ENCODE results near the gene RSPH6A.

RSPH6A gene

GRCh38 chr19:45809643-45810159 is 5.4 kb downstream of the RSPH6A start:
- TF ChIP-seq FOXM1 (IDR thresholded peaks at IDR 0.05; ENCODE audit: borderline replicate concordance, low read depth), result no peak
- TF ChIP-seq ZBTB7A (IDR thresholded peaks at IDR 0.05; ENCODE audit: low read depth), result no peak
- TF ChIP-seq NFIC (IDR thresholded peaks at IDR 0.05), result no peak
- no peak for TF ChIP-seq YY1 (IDR thresholded peaks at IDR 0.05; ENCODE audit: low read depth)

- TF ChIP-seq YY1 (IDR thresholded peaks at IDR 0.05; ENCODE audit: low read depth) (no peak), REST (IDR thresholded peaks at IDR 0.05; ENCODE audit: low read depth) (no peak), TAF1 (IDR thresholded peaks at IDR 0.05; ENCODE audit: low read depth) (no peak), CEBPB (IDR thresholded peaks at IDR 0.05) (no peak), EP300 (IDR thresholded peaks at IDR 0.05; ENCODE audit: borderline replicate concordance) (no peak), NFIC (IDR thresholded peaks at IDR 0.05) (no peak), RAD21 (IDR thresholded peaks at IDR 0.05; ENCODE audit: low read depth) (no peak), FOXM1 (IDR thresholded peaks at IDR 0.05; ENCODE audit: borderline replicate concordance, low read depth) (no peak), CREB1 (IDR thresholded peaks at IDR 0.05; ENCODE audit: low read depth) (no peak)
- TF ChIP-seq, protein P1, sequence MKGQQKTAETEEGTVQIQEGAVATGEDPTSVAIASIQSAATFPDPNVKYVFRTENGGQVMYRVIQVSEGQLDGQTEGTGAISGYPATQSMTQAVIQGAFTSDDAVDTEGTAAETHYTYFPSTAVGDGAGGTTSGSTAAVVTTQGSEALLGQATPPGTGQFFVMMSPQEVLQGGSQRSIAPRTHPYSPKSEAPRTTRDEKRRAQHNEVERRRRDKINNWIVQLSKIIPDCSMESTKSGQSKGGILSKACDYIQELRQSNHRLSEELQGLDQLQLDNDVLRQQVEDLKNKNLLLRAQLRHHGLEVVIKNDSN (IDR thresholded peaks at IDR 0.05), result no peak
- TF ChIP-seq, protein P2, sequence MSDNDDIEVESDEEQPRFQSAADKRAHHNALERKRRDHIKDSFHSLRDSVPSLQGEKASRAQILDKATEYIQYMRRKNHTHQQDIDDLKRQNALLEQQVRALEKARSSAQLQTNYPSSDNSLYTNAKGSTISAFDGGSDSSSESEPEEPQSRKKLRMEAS (IDR thresholded peaks at IDR 0.05), result no peak
Observed at GRCh38 chr19:45805719-45806118, 9.4 kb downstream of the RSPH6A start.

GRCh38 chr19:45804959-45805230 is 10.2 kb downstream of the RSPH6A start:
- no peak for TF ChIP-seq REST (IDR thresholded peaks at IDR 0.05; ENCODE audit: low read depth)
- no peak for TF ChIP-seq CEBPB (IDR thresholded peaks at IDR 0.05)
- no peak for TF ChIP-seq CREB1 (IDR thresholded peaks at IDR 0.05; ENCODE audit: low read depth)
- TF ChIP-seq RAD21 (IDR thresholded peaks at IDR 0.05; ENCODE audit: low read depth), result no peak
- TF ChIP-seq, protein P2 (IDR thresholded peaks at IDR 0.05), result no peak
- no peak for TF ChIP-seq TAF1 (IDR thresholded peaks at IDR 0.05; ENCODE audit: low read depth)
- no peak for TF ChIP-seq EP300 (IDR thresholded peaks at IDR 0.05; ENCODE audit: borderline replicate concordance)
- TF ChIP-seq EGR1 (IDR thresholded peaks at IDR 0.05), result no peak
- TF ChIP-seq TCF12 (IDR thresholded peaks at IDR 0.05; ENCODE audit: low read depth), result no peak
- no peak for TF ChIP-seq ZBTB7A (IDR thresholded peaks at IDR 0.05; ENCODE audit: low read depth)
- TF ChIP-seq YY1 (IDR thresholded peaks at IDR 0.05; ENCODE audit: low read depth), result no peak
- TF ChIP-seq, protein P1 (IDR thresholded peaks at IDR 0.05), result no peak
- TF ChIP-seq TEAD4 (IDR thresholded peaks at IDR 0.05), result no peak
- TF ChIP-seq FOXM1 (IDR thresholded peaks at IDR 0.05; ENCODE audit: borderline replicate concordance, low read depth), result no peak
- no peak for TF ChIP-seq NFIC (IDR thresholded peaks at IDR 0.05)

DNA sequence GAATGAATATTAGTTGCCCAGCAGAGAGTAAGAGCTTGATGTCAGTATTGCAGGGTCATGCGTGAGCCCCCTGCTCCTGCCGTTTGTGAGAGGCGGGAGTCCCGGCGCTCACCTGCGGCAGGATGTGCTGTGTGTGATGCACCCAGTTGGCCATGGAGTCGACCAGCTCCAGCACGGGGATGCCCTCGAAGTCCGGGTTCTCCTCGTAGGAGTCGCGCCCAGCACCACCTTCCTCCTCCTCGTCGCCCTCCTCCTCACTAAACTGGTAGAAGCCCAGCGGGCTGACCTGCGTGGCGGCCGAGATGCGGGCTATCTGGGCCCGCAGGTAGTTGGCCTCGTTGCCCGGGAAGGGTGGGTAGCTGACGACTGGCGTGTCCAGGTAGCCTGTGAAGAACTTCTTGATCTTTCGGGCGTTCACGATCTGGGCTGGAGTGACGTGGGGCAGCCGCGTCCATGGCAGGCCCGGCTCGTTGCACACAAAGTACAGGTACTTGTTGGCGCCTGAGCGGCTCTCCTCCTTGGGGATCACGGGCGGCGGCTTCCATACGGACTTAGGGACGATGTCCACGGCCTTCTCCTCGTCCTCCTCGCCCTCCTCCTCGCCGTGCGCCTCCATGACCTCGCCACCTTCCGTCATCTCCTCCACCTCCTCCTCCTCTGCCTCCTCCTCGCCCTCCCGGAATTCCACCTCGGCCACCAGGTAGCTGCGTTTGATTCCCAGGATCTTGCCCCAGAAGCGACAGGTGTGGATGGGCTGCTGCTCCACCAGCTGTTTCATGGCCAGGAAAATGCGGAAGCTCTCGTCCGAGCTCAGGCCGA is 10.8 kb downstream of the RSPH6A start:
- TF ChIP-seq TCF12 (IDR thresholded peaks at IDR 0.05; ENCODE audit: low read depth) (no peak), CREB1 (IDR thresholded peaks at IDR 0.05; ENCODE audit: low read depth) (no peak), CEBPB (IDR thresholded peaks at IDR 0.05) (no peak), REST (IDR thresholded peaks at IDR 0.05; ENCODE audit: low read depth) (no peak), EGR1 (IDR thresholded peaks at IDR 0.05) (no peak), FOXM1 (IDR thresholded peaks at IDR 0.05; ENCODE audit: borderline replicate concordance, low read depth) (no peak), ZBTB7A (IDR thresholded peaks at IDR 0.05; ENCODE audit: low read depth) (no peak), TAF1 (IDR thresholded peaks at IDR 0.05; ENCODE audit: low read depth) (no peak), TEAD4 (IDR thresholded peaks at IDR 0.05) (no peak), YY1 (IDR thresholded peaks at IDR 0.05; ENCODE audit: low read depth) (no peak), RAD21 (IDR thresholded peaks at IDR 0.05; ENCODE audit: low read depth) (no peak), EP300 (IDR thresholded peaks at IDR 0.05; ENCODE audit: borderline replicate concordance) (no peak), NFIC (IDR thresholded peaks at IDR 0.05) (no peak)
- TF ChIP-seq, protein P1 (IDR thresholded peaks at IDR 0.05), result no peak
- TF ChIP-seq, protein P2 (IDR thresholded peaks at IDR 0.05), result no peak

Measured in Ishikawa (cell line).